K562 (cell line): ENCODE results near the gene SPATA21. TPM values are rescaled to one million over a fixed set of nuclear protein-coding genes. Genes with fewer than 3 reads are reported as not detected.
A peak's percentile ranks its signal among the peaks of the same experiment; 100 is the strongest.

Experiments used
- ATAC-seq: fragments of 200-7000 bp; cut with Tn5 transposase; 3 replicates; pipeline ENCODE4 v1.9.1; 2020; ENCODE audit warnings: moderate library complexity
- BruUV-seq: library from RNA; stranded (reverse); fragments of 400-500 nt; replicated peaks from 2 replicates; lab custom pipeline; 2021; lab: Mats Ljungman, UMichigan
- CTCF ChIA-PET: fragments of 300-600 bp; formaldehyde crosslinking; extraction: SDS; loops from one replicate; lab custom pipeline; 2021; ENCODE audit warnings: low intra/inter-chr PET ratio; lab: Yijun Ruan, JAX
- POLR2A ChIA-PET: fragments of 300-600, 350-650 bp; sonication (Branson Sonifier 250); formaldehyde crosslinking; extraction: SDS; loops from one replicate; lab custom pipeline; 2021; ENCODE audit warnings: antibody characterized with exemption, inconsistent platforms; lab: Yijun Ruan, JAX
- DNase-seq, 4 experiments: peaks; one replicate each; pipeline versions ENCODE4 v3.0.0 to v3.0.0-alpha.2; 2011 to 2018; ENCODE audit warnings: low spot score in 3 of 4, mixed read lengths in 3 of 4; ENCODE audit errors: extremely low read depth in 1 of 4
- FAIRE-seq: peaks from 2 replicates; lab custom pipeline; 2011; peaks lifted over from hg19 to GRCh38; lab: Jason Lieb, UNC
- H2AFZ ChIP-seq: 2 replicates; pipeline ENCODE4 v1.6.0; 2011; ENCODE audit warnings: low read depth, low read length, control low read depth, inconsistent platforms
- H3K27ac ChIP-seq: fragments of 200-600 bp; 3 replicates; pipeline ENCODE4 v1.8.0; 2011; ENCODE audit warnings: low read depth, mild to moderate bottlenecking, control low read depth, inconsistent platforms, low read length, moderate library complexity, mixed read lengths; ENCODE audit errors: extremely low read depth
- H3K27me3 ChIP-seq, 2 experiments: fragments of 300-600 bp in 1 of 2; 2 replicates in 1 of 2; 3 replicates in 1 of 2; pipeline versions ENCODE4 v1.6.0 to v1.8.0; 2011; ENCODE audit warnings: inconsistent platforms in 2 of 2, low read length in 2 of 2, mild to moderate bottlenecking in 1 of 2, mixed read lengths in 1 of 2, moderate library complexity in 1 of 2; ENCODE audit not compliant: control insufficient read depth in 2 of 2, insufficient read depth in 2 of 2
- H3K36me3 ChIP-seq: fragments of 300-600 bp; 3 replicates; pipeline ENCODE4 v1.8.0; 2011; ENCODE audit warnings: mild to moderate bottlenecking, low read length, inconsistent platforms; ENCODE audit not compliant: control insufficient read depth, insufficient read depth
- H3K4me1 ChIP-seq, 2 experiments: fragments of 200-600 bp in 1 of 2; replicated peaks in 1 of 2; 2 replicates in 1 of 2; 3 replicates in 1 of 2; pipeline versions ENCODE4 v1.5.1 to v1.8.0; 2011; ENCODE audit warnings: inconsistent platforms in 2 of 2, low read length in 2 of 2, mild to moderate bottlenecking in 1 of 2, mixed read lengths in 1 of 2, moderate library complexity in 1 of 2; ENCODE audit not compliant: control insufficient read depth in 2 of 2, insufficient read depth in 2 of 2
- H3K4me2 ChIP-seq: 2 replicates; pipeline ENCODE4 v1.6.1; 2011; ENCODE audit warnings: low read length, control low read depth, inconsistent platforms, mixed read lengths; ENCODE audit not compliant: insufficient read depth
- H3K4me3 ChIP-seq: fragments of 200-600 bp; sonication (generic), shearing (Covaris generic); 2 replicates; pipeline ENCODE4 v1.5.1; 2016; ENCODE audit warnings: control low read depth, inconsistent platforms
- H3K79me2 ChIP-seq: fragments of 200-600 bp; 3 replicates; pipeline ENCODE4 v1.8.0; 2011; ENCODE audit warnings: low read length, inconsistent platforms; ENCODE audit not compliant: control insufficient read depth, insufficient read depth
- H3K9ac ChIP-seq, 2 experiments: 2 replicates each; pipeline versions ENCODE4 v1.6.0 to v1.6.1; 2011; ENCODE audit warnings: low read depth in 2 of 2, low read length in 2 of 2, control low read depth in 1 of 2, inconsistent platforms in 1 of 2, mild to moderate bottlenecking in 1 of 2, mixed read lengths in 1 of 2; ENCODE audit not compliant: insufficient read depth in 1 of 2
- H3K9me1 ChIP-seq: one replicate; pipeline ENCODE4 v1.6.0; 2011; ENCODE audit warnings: inconsistent platforms, mild to moderate bottlenecking, low read length, moderate library complexity; ENCODE audit not compliant: control insufficient read depth, insufficient read depth
- H3K9me3 ChIP-seq: replicated peaks from 2 replicates; pipeline ENCODE4 v1.5.1; 2011; ENCODE audit warnings: low read depth, low read length, inconsistent platforms; ENCODE audit not compliant: control insufficient read depth, insufficient read depth
- H4K20me1 ChIP-seq: replicated peaks from 2 replicates; pipeline ENCODE4 v1.6.1; 2011; ENCODE audit warnings: low read length, inconsistent platforms, mixed read lengths; ENCODE audit not compliant: control insufficient read depth, insufficient read depth
- BDP1 ChIP-seq: IDR thresholded peaks from 3 replicates; pipeline ENCODE4 v1.6.1; 2011; ENCODE audit not compliant: insufficient read length, insufficient read depth
- CAMTA2 ChIP-seq: fragments of 250-450 bp; sonication (Bioruptor Pico); conservative IDR thresholded peaks from 2 replicates; pipeline ENCODE4 v1.5.1; 2022
- NELFE ChIP-seq: IDR thresholded peaks from 2 replicates; pipeline ENCODE4 v1.6.1; 2011; ENCODE audit warnings: mild to moderate bottlenecking; ENCODE audit not compliant: insufficient read depth, insufficient read length
- RBBP5 ChIP-seq: fragments of 200-600 bp; sonication (generic); IDR thresholded peaks from 2 replicates; pipeline ENCODE4 v1.6.1; 2012; ENCODE audit warnings: borderline replicate concordance, mild to moderate bottlenecking, low read length, control low read depth, inconsistent platforms; ENCODE audit not compliant: insufficient read depth, poor library complexity, severe bottlenecking
- RBM14 ChIP-seq: fragments of 200-400 bp; formaldehyde crosslinking; IDR thresholded peaks from 2 replicates; pipeline ENCODE4 v1.6.1; 2018; ENCODE audit warnings: low read depth, mild to moderate bottlenecking, low read length, moderate library complexity, borderline replicate concordance; ENCODE audit not compliant: insufficient read depth
- RBM22 ChIP-seq: fragments of 200-400 bp; formaldehyde crosslinking; IDR thresholded peaks from 2 replicates; pipeline ENCODE4 v1.6.1; 2018; ENCODE audit warnings: low read length, low read depth; ENCODE audit not compliant: poor library complexity, severe bottlenecking
- SIRT6 ChIP-seq: IDR thresholded peaks from one replicate; pipeline ENCODE4 v1.6.1; 2012; ENCODE audit warnings: low read depth, mild to moderate bottlenecking, control low read depth, inconsistent platforms, low read length, moderate library complexity
- SLC30A9 ChIP-seq: fragments of 250-450 bp; sonication (Bioruptor Pico); IDR thresholded peaks from 2 replicates; pipeline ENCODE4 v1.8.0; 2022; ENCODE audit warnings: mild to moderate bottlenecking, moderate library complexity
- STAT5B ChIP-seq: fragments of 250-450 bp; sonication (Bioruptor Pico); IDR thresholded peaks from 2 replicates; pipeline ENCODE4 v1.8.0; 2021; ENCODE audit warnings: mild to moderate bottlenecking, inconsistent platforms
- THAP7 ChIP-seq: fragments of 250-450 bp; sonication (Bioruptor Pico); IDR thresholded peaks from 2 replicates; pipeline ENCODE4 v1.5.0; 2021
- U2AF2 ChIP-seq: fragments of 200-400 bp; formaldehyde crosslinking; optimal IDR thresholded peaks from 2 replicates; pipeline ENCODE3; 2017; ENCODE audit warnings: low read depth, mild to moderate bottlenecking, low read length
- ZKSCAN1 ChIP-seq: fragments of 150-350 bp; IDR thresholded peaks from 2 replicates; pipeline ENCODE4 v1.6.1; 2016; ENCODE audit warnings: low read depth, low read length
- ZNF384 ChIP-seq: IDR thresholded peaks from 2 replicates; pipeline ENCODE4 v1.6.1; 2012; ENCODE audit warnings: low read depth, low read length, improper control_type of control experiment
- ZNF717 ChIP-seq: fragments of 250-450 bp; sonication (Bioruptor Pico); IDR thresholded peaks from 2 replicates; pipeline ENCODE4 v1.5.0; 2021
- WGBS: fragments of 100-300 bp; shearing (Covaris generic); methylation state at CpG from one replicate; pipeline ENCODE4 v1.1.6; 2016; ENCODE audit warnings: low coverage, mixed read lengths; ENCODE audit not compliant: insufficient coverage; ENCODE audit errors: missing lambda C conversion rate; 5-methylcytosine and 5-hydroxymethylcytosine counted together
- in situ Hi-C: fragments of 300-500 bp; cut with MboI; formaldehyde crosslinking; loops from 4 replicates; pipeline ENCODE4 v1.15.0; 2018; ENCODE audit warnings: inconsistent platforms, mixed read lengths
- intact Hi-C: fragments of 100-400 bp; cut with micrococcal nuclease; formaldehyde crosslinking; loops from 2 replicates; pipeline ENCODE4 v1.14.2; 2022
- polyA plus RNA-seq, 8 experiments: library from polyadenylated mRNA; depleted of rRNA in 4 of 8; stranded (reverse) in 5 of 8; unstranded in 3 of 8; fragments of >200 nt; fragmentation: Nextera tagmentation in 2 of 8; fragmentation: Illumina TruSeq in 1 of 8; extraction: Ambion mirVana in 2 of 8; extraction: Trizol in 1 of 8; gene quantifications; 2 replicates each; pipeline versions ENCODE4 v1.2.1 to v1.2.3, GENCODE V29; 2011 to 2014; ENCODE audit warnings: inconsistent platforms in 1 of 8, missing spikeins in 1 of 8
- total RNA-seq, 7 experiments: library from RNA; depleted of rRNA in 6 of 7; stranded (reverse); fragments of >200 nt in 6 of 7; fragmentation: Illumina TruSeq in 2 of 7; extraction: Trizol in 2 of 7; gene quantifications; 2 replicates each; pipeline versions ENCODE4 v1.2.1 to v1.2.3, GENCODE V29; 2011 to 2021; ENCODE audit warnings: low replicate concordance in 1 of 7
- TF ChIP-seq, protein P1 (sequence below): fragments of 450-650 bp; formaldehyde crosslinking; IDR thresholded peaks from 2 replicates; pipeline ENCODE4 v1.4.0; 2020; ENCODE audit warnings: mild to moderate bottlenecking, moderate library complexity

Gene SPATA21
- total and polyA plus RNA-seq, 9 of the 15 experiments (the other 6 are each of a cell fraction or from before 2014, with no cell fraction given), result 0.10 to 0.36 (median 0.13) TPM; not detected in 3

DNA sequence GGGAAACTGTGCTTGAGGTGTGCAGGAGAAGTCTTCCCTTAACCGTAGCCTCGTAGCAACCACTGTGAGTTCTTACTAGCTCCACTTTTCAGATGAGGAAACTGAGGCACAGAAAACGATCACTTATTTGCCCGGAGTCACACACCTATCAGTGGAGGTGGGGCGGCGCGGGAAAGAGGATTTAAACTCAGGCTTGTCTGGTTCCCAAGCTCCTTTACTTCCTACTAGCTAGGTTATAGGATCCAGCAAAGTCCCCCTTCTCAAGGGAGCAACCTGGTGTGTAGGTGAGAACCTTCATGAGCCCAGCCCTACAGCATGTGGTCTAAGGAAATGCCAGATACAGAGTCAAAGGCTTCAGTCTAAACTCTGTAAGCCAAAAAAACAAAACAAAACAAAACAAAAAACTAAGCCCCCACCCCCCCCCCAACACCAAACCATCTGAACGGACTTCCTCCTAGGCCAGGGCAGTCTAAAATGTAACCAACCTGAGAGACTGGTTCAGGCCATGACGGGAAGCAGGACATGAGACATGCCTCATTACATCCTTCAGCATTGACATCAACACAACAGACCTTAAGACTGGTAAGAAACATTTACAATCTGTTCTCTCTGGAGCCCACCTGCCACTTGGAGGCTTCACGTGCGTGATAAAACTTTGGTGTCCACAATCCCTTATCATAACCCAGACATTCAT is 84.2 kb downstream of the SPATA21 start:
- intact Hi-C loops, result loop anchor here (5.0 kb wide), 2 partner anchors 86 to 106 kb away; no protein-coding TSS in a partner anchor
- ChIA-PET CTCF (interaction anchor here (1.8 kb wide), 1 partner anchor 11 kb away, joined by 8 read pairs; no protein-coding TSS in a partner anchor), POLR2A (interaction anchor here (0.5 to 4.2 kb wide), 12 partner anchors 10 to 895 kb away, joined by 3 to 33 read pairs (median 3); partner anchors contain the start of gene SZRD1)
- Histone ChIP-seq H3K4me1 (peaks cover 19 to 23% of the 10 kb centered on the region in 2 experiments), H3K4me3 (peak overlapping the region; percentile 96), H2AFZ (peak overlapping the region; percentile 96), H4K20me1 (peaks cover 4% of the 10 kb centered on the region; the same call in 1 of the 2 replicates), H3K9ac (peak overlapping the region; percentile 90 to 98), H3K9me3 (no peaks in the 10 kb centered on the region), H3K27ac (peak overlapping the region; percentile 88), H3K27me3 (no peaks in the 10 kb centered on the region), H3K79me2 (peaks cover 49% of the 10 kb centered on the region), H3K36me3 (peaks cover 13% of the 10 kb centered on the region; the same call in 2 of the 3 replicates), H3K9me1 (no peaks in the 10 kb centered on the region), H3K4me2 (peak overlapping the region; percentile 99)
- 23% methylated on average over 11 of the region's 11 CpGs for WGBS
- in situ Hi-C loops, result no loop called here
- peak in 1 of 4 experiments; percentile 44 for DNase-seq
- FAIRE-seq, result no peak
- BruUV-seq, result TSS peak; percentile 91
- ATAC-seq, result peak; percentile 0; the same call in 1 of the 3 replicates
- TF ChIP-seq STAT5B (CRISPR knock-in tag) (no peak), THAP7 (CRISPR knock-in tag) (no peak), CAMTA2 (CRISPR knock-in tag) (no peak), NELFE (no peak), RBM14 (no peak), ZNF717 (CRISPR knock-in tag) (no peak), BDP1 (no peak), SIRT6 (peak; percentile 11), RBBP5 (no peak), RBM22 (no peak), ZNF384 (no peak), ZKSCAN1 (no peak), U2AF2 (no peak), SLC30A9 (CRISPR knock-in tag) (no peak)
- TF ChIP-seq, protein P1, sequence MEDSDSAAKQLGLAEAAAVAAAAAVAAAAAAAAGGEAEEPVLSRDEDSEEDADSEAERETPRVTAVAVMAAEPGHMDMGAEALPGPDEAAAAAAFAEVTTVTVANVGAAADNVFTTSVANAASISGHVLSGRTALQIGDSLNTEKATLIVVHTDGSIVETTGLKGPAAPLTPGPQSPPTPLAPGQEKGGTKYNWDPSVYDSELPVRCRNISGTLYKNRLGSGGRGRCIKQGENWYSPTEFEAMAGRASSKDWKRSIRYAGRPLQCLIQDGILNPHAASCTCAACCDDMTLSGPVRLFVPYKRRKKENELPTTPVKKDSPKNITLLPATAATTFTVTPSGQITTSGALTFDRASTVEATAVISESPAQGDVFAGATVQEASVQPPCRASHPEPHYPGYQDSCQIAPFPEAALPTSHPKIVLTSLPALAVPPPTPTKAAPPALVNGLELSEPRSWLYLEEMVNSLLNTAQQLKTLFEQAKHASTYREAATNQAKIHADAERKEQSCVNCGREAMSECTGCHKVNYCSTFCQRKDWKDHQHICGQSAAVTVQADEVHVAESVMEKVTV (CRISPR knock-in tag), result no peak
